Activated CD4-positive, alpha-beta T cell treated with anti-CD3 and anti-CD28 coated beads, Interleukin-2, amount 50 U/mL, for 24 hours (primary cell): ENCODE data around the gene TTC23.
"Not testable (repeated sequence)": the region's sequence is repeated elsewhere in the genome, so short reads cannot be mapped to it uniquely, and the experiment has no call there.

Experiments
- DNase-seq, 2 donors: peaks; one replicate each; pipeline ENCODE4 v3.0.0-alpha.2; 2020; ENCODE audit warnings: low read depth in 1 of 2, low spot score in 1 of 2

TTC23 gene

DNA sequence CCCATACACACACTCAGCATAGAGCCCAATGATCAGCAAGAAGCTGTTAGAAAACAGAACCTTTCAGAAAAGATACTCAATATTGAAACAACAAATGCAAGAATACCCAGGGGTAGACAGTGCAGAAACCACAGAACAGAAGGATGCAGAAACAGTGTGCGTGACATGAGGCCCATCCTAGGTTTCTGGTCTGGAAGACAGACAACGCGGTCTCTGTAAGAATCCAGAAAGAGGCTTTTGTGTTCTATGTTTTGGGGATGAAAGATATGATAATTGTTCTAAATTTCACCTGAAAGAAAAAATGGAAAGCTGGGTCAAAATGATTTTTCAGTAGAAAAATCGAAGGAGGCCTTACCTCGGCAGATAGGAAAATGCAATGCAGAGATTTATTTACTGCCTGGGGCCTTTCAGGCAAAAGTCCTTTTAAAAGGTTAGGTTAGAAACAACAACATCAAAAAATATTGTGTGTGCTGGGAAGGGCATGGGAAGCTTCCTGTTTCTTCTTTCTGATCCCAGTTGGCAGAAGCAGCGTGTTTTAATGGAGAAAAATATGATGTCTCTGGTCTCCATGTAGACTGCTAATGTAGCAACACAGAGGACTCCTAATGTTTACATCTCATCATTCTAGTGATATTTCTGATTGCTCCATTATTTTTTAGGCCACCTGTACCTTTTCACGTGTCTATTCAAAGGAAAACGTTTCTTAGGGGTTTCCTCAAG lies 127.5 kb downstream of the TTC23 start:
- DNase-seq = no peak

DNA sequence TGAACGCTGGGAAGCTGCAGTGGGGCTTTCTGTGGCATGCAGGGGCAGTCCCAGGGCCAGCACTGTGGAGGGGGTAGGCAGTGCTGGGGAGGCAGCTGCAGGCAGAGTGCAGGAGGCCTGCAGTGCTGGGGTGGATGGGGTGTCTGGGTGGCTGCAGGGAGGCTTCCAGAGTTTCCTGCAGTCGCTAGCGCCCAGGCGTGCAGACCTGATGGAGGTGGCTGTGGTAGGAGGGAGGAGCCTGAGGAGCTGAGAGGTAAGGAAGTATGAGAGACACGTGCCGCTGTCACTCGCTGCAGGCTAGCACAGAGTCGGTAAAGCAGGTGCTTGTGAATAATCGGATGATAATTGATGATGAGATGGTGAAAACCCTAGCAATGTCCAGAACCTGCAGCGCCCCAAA lies 128.2 kb downstream of the TTC23 start:
- DNase-seq = no peak

DNA sequence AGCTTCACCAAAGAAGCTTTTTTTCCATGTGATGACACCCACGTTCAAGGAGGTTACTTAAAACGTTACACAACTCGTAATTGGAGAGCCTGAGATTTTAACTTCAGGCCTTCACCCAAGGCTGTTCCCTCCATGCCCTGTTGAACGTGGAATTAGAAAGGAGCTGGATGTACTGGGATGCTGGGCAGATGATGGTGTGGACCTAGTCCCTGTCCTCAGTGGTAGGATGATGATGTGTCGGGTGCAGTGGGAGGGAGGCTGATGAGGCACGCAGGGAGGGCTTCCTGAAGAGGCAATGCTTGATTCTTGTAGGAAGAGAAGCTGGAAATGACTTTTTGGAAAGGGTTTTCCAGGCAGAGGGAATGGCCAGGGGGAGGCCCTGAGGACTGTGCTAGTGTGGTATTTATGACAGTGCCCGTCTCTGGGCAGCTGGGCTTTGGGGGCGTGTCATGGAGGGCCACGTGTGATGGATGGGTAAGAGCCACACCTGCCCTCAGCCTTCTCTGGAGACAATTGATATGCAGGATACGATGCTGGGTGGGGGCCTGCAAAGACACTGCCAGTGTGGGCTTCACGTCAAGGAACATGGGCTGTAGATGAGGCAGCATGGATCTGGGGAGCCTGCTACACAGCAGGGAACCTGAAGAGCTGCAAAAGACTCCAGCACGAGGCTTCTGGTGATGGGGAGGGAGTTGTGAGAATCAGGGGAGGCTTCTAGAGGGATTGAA lies 129.2 kb downstream of the TTC23 start:
- no peak for DNase-seq

DNA sequence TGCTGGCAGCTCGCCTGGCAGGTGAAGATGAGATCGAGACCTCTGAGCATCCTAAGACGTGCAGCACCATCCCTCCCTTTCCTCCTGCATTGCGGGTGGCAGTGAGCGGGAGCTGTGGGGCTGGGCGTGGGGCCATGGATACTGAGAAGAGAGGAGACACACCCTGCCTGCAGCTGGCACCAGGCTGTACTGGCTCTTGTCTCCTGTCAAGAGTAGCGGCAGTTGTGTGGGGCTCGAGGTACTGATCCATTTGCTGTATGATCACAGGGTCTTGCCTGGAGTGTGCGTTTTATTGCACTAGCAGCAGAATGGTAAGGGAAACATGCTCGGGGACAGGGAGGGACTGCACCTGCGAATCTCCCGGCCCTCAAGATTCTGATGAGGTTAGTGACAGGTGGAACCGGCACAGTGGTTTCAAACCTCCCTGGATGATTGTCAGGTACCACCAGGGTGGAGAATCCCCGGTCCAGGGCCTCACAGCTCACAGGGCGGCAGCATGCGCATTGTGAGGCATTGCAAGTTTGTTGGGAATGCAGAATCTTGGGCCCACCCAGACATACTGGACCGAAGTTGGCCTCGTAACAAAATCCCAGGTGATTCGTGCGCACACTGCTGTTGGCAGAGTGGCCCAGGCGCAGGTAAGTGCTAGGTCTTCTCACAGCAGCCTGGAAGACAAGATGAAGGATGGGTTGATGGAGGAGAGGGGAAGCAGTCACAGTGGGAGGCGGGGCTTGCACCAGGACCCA lies 130.4 kb downstream of the TTC23 start:
- DNase-seq = no peak

DNA sequence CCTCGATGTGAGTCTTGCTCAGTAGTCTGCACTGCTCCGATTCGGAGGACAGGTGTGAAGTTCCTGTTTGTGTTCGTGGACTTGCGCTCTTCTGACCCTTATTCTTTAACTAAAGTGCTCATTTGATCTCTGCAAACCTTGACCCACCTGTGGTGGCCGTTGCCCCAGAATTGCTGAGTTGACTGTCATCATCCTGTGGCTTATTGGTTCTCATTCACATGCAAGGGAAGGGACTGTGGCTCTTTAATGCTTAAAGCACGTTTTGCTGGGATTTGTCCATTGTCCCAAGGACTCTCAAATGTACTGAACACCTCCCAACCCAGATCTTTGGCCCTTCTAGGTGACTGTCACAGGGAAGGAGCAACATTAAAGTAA lies 131.1 kb downstream of the TTC23 start:
- no peak for DNase-seq

DNA sequence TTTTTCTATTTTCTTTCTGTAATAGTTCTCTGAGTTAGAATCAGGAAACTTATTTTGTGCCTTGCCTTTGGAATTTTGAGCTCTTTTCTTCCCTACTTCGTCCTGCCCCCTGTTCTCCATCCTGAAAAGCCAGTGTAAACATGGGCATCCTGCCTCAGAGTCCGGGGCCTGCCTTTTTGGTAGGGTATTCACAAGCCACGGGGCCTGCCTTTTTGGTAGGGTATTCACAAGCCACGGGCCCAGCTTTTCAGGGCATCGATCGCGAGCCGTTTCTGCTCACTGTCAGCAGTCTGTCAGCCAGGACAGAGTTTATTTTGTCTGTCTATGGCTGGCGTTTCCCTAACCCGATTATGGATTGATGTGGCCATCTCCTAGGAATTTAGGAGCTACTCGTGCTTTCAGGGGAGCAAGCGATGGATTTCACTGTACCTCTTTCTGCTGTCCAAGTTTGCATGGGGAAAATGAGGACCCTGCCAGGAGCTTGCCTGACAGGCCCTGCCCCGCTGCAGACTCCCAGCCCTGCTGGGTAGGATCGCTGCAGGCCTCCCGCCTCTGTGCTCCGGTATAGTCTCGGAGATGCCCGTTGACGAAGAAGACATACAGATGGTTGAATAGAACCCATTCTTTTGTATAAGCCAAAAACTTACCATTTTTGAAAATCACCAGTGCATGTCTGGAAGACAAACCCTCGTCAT lies 131.7 kb downstream of the TTC23 start:
- no peak for DNase-seq

DNA sequence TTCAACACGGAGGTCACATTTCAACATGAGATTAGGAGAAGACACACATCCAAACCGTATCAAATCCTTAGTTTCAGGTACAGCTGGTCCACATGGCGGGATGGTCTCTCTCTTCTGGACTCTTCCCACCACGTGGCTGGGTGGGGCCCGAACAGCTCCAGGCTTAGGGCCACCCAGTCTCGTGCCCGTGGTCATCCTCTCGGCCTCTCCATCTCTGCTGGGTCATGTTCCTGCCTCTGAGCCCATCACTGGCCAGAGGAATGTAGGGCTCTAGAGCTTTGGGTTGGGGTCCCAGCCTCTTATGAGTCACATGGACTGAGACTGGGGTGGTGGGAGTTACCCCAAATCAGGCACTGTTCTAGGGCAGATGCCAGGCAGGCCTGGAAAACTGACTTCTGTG lies 132.3 kb downstream of the TTC23 start:
- no peak for DNase-seq

DNA sequence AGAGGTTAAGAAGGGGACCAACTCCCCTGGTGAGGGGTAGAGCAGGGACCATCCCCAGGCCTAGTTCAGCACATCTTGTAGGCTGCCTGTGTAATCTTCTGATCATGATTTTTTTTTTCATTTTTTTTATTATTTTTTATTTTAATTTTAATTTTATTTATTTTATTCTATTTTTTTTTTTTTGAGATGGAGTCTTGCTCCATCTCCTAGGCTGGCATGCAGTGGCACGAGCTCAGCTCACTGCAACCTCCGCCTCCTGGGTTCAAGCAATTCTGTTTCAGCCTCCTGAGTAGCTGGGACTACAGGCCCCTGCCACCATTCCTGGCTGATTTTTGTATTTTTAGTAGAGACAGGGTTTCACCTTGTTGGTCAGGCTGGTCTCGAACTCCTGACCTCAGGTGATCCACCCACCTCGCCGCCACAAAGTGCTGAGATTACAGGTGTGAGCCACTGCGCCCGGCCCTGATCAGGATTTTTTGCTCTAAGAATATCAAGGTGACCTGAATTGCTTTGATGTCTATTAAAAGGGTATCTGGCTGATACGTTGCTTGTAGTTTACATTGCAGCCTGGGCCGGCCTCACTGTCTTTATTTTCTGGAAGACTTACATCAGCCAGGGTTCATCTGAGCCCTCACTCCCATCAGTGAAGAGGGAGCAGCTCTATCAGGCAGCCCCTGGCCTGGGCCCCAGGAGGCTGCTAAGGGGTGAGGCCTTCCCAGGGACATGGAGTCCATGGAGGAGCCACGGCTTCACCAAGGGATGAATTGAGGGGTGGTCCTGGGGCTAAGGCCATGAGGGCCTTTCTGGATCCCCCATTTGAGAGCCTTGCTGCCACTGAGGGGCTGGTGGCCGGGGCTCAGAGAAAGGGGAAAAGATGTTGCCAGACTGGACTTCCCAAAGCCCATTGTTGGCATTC lies 133.8 kb downstream of the TTC23 start:
- DNase-seq = no peak

DNA sequence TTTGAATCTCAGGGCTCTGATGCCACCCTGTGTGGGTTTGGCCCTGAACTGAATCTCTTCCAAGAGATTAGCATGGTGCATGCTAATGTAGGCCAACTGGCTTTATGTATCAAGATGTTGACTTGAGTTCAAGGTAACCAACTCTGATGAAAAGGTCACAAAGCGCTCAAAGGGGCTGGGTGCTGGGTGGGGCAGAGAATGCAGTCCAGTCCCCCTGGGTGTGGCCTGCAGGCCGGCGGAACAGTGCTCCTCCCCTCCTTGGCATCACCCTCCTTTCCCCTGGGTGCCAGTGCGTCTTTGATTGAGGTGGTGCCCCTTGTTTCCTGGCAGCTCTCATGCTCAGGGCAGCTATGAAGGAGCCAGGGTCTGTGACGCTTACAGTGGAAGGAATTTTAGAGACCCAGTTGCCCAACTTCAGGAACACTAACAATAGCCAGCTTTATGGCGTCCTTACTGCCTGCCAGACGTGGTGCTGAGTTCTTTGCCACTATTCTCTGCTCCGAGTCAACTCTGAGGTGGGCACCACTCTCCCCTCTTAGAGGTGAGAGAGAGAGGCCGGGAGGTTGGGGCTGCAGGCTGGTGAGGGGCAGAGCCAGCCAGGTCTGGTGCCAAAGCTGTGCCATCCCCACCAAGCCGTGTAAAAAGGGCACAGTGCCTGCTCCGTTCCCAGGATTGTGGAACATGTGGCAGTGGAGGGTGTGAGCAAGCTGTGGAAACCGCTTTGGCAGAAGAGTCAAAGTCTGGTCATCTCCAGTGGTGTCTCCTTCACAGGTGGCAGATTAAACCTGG lies 134.7 kb downstream of the TTC23 start:
- no peak for DNase-seq

DNA sequence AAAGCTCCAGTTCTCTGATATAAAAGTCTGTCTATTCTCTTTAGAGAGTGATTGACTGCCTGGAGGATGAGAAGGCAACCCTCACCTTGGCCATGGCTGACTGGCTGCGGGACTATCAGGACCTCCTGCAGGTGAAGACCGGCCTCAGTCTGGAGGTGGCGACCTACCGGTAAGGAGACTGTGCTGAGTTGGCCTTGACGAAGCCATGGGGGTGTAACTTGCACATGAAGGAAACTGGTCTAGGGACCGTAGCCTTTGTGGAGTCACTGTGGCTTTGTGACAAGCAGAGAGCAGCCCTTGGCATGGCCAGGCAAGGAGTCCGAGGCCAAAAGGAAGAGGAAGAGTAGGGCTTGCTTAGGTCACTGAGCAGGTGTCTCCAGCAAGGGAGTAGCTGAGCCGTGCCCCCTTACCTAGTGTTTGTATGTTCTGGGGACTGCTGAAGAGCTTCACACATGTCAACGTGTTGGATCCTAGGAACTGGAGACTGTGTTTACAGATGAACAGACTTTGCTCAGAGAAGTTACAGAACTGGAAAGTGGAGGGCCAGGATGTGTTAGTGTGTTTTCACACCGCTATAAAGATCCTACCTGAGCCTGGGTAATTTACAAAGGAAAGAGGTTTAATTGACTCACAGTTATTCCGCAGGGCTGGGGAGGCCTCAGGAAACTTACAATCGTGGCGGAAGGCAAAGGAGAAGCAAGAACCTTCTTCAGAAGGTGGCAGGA lies 135.7 kb downstream of the TTC23 start:
- no peak for DNase-seq

DNA sequence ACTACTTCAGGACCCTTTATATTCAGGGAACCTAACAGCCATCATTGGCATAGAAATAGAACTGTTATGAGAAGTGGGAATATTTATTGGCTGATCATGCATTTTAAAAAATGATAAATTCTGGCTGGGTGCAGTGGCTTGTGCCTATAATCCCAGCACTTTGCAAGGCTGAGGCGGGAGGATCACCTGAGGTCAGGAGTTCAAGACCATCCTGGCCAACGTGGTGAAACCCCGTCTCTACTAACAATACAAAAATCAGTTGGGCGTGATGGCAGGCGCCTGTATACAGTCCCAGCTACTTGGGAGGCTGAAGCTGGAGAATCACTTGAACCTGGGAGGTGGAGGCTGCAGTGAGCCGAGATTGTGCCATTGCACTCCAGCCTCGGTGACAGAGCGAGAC lies 137.7 kb downstream of the TTC23 start:
- DNase-seq = not testable (repeated sequence)

DNA sequence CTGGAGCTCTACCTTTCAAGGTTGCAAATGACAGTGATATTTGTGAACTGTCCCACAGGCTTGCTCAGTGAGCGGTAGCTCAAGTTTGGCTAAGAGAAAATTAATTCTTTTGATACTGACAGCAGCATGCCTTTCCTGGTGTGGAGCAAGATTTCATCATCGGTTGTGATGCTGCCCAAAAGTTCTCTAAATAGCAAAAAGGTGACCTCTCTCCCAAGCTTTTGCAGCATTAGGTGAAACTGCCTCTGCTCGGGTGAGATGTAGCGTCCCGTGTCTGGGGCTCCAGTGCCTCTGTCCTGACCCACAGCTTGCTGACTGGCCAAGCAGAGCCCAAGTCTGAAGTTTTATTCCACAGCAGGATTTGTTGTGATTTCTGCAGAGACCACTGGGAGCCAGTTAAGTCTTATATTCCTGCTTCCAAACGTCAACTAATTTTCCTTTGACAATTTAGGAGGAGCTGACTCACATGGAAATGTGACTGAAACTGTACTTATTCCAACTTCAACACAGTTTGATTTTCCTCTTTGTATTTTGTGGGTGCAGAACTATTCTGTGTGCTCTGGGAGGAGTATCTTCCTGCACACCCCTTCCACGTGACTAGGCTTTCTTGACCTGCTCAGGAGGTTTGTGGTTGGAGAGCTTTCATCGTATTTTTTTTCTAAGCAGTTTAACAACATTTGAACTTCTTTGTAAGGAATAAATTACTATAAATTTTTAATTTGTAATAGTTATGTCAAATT lies 138.6 kb downstream of the TTC23 start:
- DNase-seq = no peak

DNA sequence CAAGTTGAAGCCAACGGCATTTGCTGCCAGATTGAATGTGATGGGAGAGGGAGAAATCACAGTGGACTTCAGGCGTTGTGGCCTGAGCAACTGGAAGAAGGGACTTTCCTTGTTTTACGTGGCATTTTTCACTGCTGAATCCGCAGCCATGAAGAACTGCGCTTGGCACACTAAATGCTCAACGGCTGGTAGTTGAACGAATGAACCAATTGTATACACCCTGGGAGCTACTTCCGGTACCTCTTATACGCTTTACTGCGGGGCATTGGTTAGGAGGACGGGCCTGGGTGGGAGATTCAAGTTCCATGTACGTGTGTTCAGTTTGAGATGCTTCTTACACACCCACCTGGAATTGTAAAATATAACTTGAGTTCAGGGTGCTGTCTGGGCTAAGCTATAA lies 139.3 kb downstream of the TTC23 start:
- DNase-seq = no peak

DNA sequence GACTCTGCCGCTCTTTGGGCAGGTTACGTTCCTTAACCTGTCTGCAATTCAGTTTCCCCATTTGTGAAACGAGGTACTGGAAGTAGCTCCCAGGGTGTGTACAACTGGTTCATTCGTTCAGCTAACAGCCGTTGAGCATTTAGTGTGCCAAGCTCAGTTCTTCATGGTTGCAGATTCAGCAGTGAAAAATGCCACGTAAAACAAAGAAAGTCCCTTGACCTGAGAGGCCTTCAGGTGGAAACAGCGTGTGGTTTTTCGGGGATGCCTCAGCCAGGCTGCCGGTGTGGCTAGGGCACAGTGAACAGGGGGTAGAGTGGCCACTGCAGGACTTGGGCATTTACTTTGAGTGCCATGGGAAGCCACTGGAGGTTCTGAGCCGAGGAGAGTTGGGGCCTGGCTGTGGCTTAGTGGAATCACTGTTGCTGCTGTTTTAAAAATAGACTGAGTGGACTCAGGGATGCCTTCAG lies 139.8 kb downstream of the TTC23 start:
- no peak for DNase-seq

DNA sequence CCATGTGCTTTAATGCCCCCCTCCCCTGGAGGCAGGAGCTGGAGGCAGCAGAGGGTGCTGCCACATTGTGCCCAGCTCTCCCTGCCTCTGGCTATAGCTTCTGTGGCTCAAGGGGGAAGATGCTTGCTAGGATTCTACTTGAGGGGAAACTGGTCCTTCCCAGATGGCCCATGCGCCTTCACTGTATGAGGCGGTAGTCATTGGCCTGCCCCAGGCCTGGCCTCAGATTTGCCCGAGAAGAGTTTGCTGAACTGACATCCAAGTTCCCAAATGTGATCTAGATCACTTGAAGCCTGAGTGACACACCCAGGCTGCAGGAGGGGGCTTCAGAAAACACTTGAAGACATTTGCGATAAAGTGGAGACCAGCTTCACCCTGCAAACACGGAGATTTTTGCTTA lies 140.4 kb downstream of the TTC23 start:
- DNase-seq = no peak

DNA sequence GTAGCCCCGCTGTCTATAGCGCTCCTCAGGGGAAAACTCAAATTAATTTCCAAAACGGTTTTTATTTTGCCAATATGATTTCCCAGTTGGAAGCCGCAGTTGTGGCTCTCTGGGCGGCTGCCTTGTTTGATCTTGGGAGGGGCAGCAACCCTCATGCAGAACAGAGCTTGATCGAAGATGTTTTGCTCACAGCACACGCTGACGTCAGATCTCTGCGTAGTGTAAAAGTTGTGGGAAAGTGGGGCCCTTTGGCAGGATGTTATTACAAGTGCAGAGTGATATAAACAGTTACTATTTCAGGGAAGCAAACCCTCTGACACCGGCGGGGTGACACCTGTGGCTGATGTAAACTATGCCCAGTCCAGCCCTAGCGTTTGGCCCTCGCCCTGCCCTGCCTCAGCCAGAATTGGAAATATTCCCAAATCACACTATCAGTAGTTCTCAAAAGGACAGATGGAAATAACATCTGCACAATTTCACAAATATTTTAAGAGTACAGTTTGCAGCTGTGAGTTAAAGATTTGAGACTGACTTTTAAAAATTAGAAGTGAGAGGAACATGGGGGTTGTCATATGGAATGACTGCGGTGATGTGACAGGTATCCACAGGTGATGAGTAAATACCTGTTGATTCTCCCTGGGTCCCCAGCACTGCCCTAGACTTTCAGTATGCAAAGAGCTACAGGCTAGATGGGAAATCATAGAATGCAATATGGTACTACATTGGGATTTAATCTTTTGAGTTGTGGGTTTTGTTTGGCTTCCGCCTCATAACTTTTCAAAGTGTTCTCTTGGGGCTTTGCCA lies 142.8 kb downstream of the TTC23 start:
- no peak for DNase-seq

DNA sequence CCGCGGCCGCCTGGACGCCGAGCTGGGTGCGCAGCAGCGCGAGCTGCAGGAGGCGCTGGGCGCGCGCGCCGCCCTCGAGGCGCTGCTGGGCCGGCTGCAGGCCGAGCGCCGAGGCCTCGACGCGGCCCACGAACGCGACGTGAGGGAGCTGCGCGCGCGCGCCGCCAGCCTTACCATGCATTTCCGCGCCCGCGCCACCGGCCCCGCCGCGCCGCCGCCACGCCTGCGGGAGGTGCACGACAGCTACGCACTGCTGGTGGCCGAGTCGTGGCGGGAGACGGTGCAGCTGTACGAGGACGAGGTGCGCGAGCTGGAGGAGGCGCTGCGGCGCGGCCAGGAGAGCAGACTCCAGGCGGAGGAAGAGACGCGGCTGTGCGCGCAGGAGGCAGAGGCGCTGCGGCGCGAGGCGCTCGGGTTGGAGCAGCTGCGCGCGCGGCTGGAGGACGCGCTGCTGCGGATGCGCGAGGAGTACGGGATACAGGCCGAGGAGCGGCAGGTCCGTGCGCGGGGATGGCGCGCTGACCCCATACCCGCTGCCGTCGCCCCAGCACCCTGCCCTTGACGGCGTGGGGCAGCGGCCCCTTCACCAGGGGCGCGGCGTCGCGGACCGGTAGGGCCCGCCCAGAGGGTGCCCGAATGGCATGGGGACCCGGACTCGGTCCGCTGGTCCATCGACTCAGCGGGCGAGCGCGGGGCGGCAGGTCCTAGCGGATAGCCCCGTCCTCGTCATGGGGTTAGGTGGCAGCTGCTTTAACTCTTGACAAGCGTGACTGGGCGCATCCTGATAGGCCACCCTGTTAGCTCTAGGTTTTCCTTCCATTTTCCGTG lies 143.7 kb downstream of the TTC23 start:
- no peak for DNase-seq
